ENCODE data around the gene COTL1. TPM values are rescaled to one million over a fixed set of nuclear protein-coding genes. Genes with fewer than 3 reads are reported as not detected.

COTL1 gene
- total and polyA plus RNA-seq, 11 donors: 5.2 to 120 (median 11.0) TPM

DNA sequence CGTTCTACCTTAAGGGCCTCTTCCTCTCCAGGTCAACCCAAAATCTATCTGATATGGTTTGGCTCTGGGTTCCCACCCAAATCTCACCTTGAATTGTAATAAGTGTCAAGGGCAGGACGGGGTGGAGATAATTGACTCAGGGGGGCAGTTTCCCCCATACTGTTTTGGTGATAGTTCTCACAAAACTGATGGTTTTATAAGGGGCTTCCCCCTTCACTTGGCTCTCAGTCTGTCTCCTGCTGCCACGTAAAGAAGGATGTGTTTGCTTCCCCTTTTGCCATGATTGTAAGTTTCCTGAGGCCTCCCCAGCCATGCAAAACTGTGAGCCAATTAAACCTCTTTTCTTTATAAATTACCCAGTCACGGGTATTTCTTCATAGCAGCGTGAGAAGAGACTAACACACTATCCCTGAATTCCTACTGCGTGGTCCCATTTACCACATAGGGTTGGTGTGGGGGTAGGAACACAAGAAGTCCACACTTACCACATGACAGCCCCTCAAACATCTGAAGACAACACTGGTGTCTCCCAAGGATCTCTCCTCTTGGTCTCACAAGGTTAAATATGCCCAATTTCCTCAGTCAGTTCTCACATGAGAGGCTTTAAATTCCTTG, 8.2 kb downstream of the COTL1 start:
- H3K4me3 ChIP-seq: no peak overlapping the region
- H3K4me1 ChIP-seq: peaks cover 0 to 97% (median 0%) of the 10 kb centered on the region in 12 donors
- peaks cover 0 to 2% (median 0%) of the 10 kb centered on the region in 9 donors for H3K27me3 ChIP-seq
- H3K27ac ChIP-seq: peak overlapping the region in 1 of 12 donors; percentile 87
- no peak for DNase-seq
- ATAC-seq: no peak
- H3K36me3 ChIP-seq: peaks cover 0 to 14% (median 0%) of the 10 kb centered on the region in 9 donors
- TF ChIP-seq POLR2A (IDR thresholded peaks at IDR 0.05): no peak
- TF ChIP-seq, protein P1, sequence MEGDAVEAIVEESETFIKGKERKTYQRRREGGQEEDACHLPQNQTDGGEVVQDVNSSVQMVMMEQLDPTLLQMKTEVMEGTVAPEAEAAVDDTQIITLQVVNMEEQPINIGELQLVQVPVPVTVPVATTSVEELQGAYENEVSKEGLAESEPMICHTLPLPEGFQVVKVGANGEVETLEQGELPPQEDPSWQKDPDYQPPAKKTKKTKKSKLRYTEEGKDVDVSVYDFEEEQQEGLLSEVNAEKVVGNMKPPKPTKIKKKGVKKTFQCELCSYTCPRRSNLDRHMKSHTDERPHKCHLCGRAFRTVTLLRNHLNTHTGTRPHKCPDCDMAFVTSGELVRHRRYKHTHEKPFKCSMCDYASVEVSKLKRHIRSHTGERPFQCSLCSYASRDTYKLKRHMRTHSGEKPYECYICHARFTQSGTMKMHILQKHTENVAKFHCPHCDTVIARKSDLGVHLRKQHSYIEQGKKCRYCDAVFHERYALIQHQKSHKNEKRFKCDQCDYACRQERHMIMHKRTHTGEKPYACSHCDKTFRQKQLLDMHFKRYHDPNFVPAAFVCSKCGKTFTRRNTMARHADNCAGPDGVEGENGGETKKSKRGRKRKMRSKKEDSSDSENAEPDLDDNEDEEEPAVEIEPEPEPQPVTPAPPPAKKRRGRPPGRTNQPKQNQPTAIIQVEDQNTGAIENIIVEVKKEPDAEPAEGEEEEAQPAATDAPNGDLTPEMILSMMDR (IDR thresholded peaks at IDR 0.05): no peak
- peaks cover 0 to 8% (median 0%) of the 10 kb centered on the region in 12 donors for H3K9me3 ChIP-seq
- 81 to 91% (median 88%) methylated on average over 6 of the region's 6 CpGs for WGBS, 4 donors
- intact Hi-C loops (cut with DNase I): loop anchor here in 2 of 10 donors (10.0 kb wide), 2 partner anchors 55 to 325 kb away; no protein-coding TSS in a partner anchor

DNA sequence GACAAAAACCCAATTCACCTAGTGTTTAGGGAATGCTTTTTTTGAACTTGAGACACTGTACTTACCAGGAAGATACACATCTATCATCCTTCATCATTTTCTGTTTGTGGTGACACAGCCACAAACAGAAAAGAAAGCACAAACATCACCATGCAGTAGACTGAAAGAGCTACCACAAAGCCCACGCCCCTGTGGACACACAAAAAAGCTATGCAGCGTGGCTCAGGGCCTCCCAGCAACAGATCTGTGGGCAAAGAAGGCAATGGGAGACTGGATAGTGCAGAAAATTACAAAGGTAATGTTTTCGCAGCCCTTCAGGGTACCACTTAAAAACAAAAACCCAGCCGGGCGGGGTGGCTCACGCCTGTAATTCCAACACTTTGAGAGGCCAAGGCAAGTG, 9.6 kb downstream of the COTL1 start:
- 87 to 92% (median 89%) methylated on average over 6 of the region's 6 CpGs for WGBS, 4 donors
- ATAC-seq (no peak), DNase-seq (no peak)
- TF ChIP-seq, protein P1 (IDR thresholded peaks at IDR 0.05): no peak
- no peak for TF ChIP-seq POLR2A (IDR thresholded peaks at IDR 0.05)
- H3K36me3 ChIP-seq: peaks cover 0 to 10% (median 0%) of the 10 kb centered on the region in 9 donors
- H3K4me3 ChIP-seq: peak overlapping the region in 1 of 12 donors; percentile 21
- intact Hi-C loops (cut with DNase I): no loop called here
- H3K27me3 ChIP-seq: no peaks in the 10 kb centered on the region
- peaks cover 0 to 93% (median under 1%) of the 10 kb centered on the region in 12 donors for H3K4me1 ChIP-seq
- peaks cover 0 to 8% (median 0%) of the 10 kb centered on the region in 12 donors for H3K9me3 ChIP-seq
- H3K27ac ChIP-seq: peak overlapping the region in 1 of 12 donors; percentile 87

DNA sequence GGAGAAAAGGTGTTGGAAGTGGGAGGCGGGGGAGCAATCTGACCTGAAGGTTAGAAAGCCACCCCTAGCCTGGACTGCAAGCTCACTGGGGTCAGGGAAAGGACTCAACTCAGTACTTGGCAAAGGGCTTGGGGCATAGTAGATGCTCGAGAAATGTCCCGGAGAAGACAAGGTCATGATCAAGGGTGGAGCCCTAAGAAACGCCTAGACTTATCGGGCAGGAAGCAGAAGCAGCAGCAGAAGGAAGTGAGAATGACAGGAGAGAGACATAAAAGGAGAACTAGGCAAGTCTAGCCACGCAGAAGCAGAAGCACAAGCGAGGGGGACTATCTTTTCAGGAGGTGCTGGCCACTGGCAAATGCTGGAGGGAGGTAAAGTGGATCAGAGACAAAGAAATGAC, 10.2 kb downstream of the COTL1 start:
- Histone ChIP-seq H3K27ac (peak overlapping the region in 1 of 12 donors; percentile 87), H3K4me3 (peak overlapping the region in 1 of 12 donors; percentile 21), H3K4me1 (peaks cover 0 to 96% (median 3%) of the 10 kb centered on the region in 12 donors), H3K9me3 (peaks cover 0 to 8% (median 0%) of the 10 kb centered on the region in 12 donors), H3K36me3 (peaks cover 0 to 8% (median 0%) of the 10 kb centered on the region in 9 donors), H3K27me3 (no peaks in the 10 kb centered on the region)
- ATAC-seq (peak; percentile 17 to 53 (median 36)), DNase-seq (no peak)
- 68 to 77% (median 70%) methylated on average over 7 of the region's 7 CpGs for WGBS, 4 donors
- intact Hi-C loops (cut with DNase I): no loop called here
- no peak for TF ChIP-seq POLR2A (IDR thresholded peaks at IDR 0.05)
- TF ChIP-seq, protein P1 (IDR thresholded peaks at IDR 0.05): no peak

DNA sequence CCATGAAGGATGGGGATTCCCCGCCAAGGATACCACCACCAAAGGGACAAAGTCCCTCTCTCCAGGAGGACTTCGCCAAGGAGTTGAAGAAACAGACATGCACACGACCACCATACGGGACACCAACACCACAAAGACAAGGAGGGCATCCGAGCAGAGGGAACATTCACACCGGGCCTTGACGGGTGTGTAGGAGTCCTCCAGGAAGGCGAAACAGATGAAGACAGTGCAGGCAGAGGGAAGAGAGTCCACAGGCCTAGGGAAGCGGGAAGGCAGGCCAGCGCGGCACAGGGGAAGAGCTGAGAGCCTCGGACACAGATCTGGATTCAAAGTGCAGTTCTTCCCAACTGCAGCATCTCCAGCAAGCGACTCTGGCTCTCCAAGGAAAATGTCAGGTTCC, 10.8 kb downstream of the COTL1 start:
- whole genome bisulfite sequencing, 4 donors: 93 to 98% (median 97%) methylated on average over 13 of the region's 13 CpGs
- TF ChIP-seq POLR2A (IDR thresholded peaks at IDR 0.05): no peak
- TF ChIP-seq, protein P1 (IDR thresholded peaks at IDR 0.05): no peak

More for the DNA sequence above, 10.8 kb downstream of the COTL1 start:
- peak overlapping the region in 1 of 12 donors; percentile 10 for H3K4me3 ChIP-seq
- peak overlapping the region in 1 of 12 donors; percentile 87 for H3K27ac ChIP-seq
- DNase-seq (no peak), ATAC-seq (no peak)
- H3K36me3 ChIP-seq: peaks cover 0 to 8% (median 0%) of the 10 kb centered on the region in 9 donors
- intact Hi-C loops (cut with DNase I): no loop called here
- H3K27me3 ChIP-seq: no peaks in the 10 kb centered on the region
- peaks cover 0 to 96% (median 3%) of the 10 kb centered on the region in 12 donors for H3K4me1 ChIP-seq
- H3K9me3 ChIP-seq: peaks cover 0 to 8% (median 0%) of the 10 kb centered on the region in 12 donors

Data from heart left ventricle (tissue), 16 donors.